Activated naive CD8-positive, alpha-beta T cell treated with anti-CD3 and anti-CD28 coated beads for 36 hours (primary cell): ENCODE results near the gene SHFL. TPM values are rescaled to one million over a fixed set of nuclear protein-coding genes. Genes with fewer than 3 reads are reported as not detected.

Source experiments
- DNase-seq: peaks from one replicate; pipeline ENCODE4 v3.0.0; 2021
- H3K27ac Mint-ChIP-seq: one replicate; pipeline ENCODE4 v1.8.0; 2022; ENCODE audit warnings: mild to moderate bottlenecking, moderate library complexity, mixed read lengths
- H3K27me3 Mint-ChIP-seq: one replicate; pipeline ENCODE4 v1.8.0; 2022; ENCODE audit warnings: mild to moderate bottlenecking, mixed read lengths
- H3K36me3 Mint-ChIP-seq: one replicate; pipeline ENCODE4 v1.8.0; 2021; ENCODE audit warnings: mild to moderate bottlenecking, mixed read lengths
- H3K4me1 Mint-ChIP-seq: one replicate; pipeline ENCODE4 v1.8.0; 2021; ENCODE audit warnings: mixed read lengths
- H3K4me3 Mint-ChIP-seq: one replicate; pipeline ENCODE4 v1.8.0; 2022; ENCODE audit warnings: mild to moderate bottlenecking, moderate library complexity, mixed read lengths
- H3K9me3 Mint-ChIP-seq: one replicate; pipeline ENCODE4 v1.8.0; 2022; ENCODE audit warnings: mixed read lengths
- total RNA-seq, 2 experiments: library from RNA; stranded (reverse); gene quantifications; one replicate each; pipeline ENCODE4 v1.2.3, GENCODE V29; 2021

Gene SHFL
- total RNA-seq, 2 experiments from 2014 or later, result 46.8 to 47.0 TPM

DNA sequence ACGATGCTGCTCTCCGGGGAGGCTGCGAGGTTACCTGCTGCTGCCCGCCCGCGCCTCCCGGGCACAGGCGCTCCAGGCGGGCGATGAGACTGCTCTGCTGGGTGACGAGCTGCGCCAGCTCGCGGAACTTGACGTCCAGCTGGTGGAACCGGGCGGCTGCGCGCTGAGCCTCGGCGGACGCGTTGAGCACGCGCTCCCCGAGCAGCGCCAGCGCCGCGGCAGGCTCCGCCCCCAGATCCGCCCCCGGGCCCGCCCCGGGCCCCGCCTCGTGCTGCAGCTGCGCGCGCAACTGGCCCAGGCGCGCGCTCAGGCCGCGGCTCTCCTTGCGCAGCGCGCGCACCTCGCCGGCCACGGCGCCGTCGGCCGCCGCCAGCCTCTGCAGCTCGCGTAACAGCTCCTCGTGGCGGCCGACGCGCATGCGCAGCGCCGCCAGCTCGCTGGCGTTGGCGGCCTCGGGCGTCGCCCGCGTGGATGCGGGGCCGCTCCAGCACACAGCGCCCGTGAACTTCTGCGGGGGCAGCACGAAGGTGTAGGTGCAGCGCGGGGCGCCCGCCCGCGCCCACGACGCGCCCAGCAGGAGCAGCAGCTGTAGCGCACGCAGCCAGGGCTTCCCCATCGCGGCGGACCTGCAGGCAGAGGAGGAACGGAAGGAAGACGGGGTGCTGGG is 10.0 kb downstream of the SHFL start:
- no peaks in the 10 kb centered on the region for H3K27me3 Mint-ChIP-seq
- peaks cover 3% of the 10 kb centered on the region for H3K9me3 Mint-ChIP-seq
- peak overlapping the region; percentile 75 for H3K27ac Mint-ChIP-seq
- H3K4me3 Mint-ChIP-seq, result peak overlapping the region; percentile 57
- H3K36me3 Mint-ChIP-seq, result peaks cover 36% of the 10 kb centered on the region
- peak; percentile 95 for DNase-seq
- peaks cover 20% of the 10 kb centered on the region for H3K4me1 Mint-ChIP-seq

DNA sequence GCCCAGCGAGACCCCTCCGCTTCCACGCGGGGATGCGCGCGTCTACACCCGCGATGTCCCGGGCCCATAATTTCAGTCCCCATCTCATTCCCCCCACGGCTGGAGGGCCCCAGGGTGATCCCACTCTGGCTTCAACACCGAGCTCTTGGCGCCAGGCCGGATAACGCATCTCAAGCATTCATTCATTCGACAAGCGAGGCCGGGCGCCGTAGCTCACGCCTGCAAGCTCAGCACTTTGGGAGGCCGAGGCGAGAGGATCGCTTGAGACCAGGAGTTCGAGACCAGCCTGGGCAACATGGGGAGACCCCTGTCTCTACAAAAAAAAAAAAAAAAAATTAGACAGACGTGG is 10.5 kb downstream of the SHFL start:
- peak overlapping the region; percentile 57 for H3K4me3 Mint-ChIP-seq
- H3K27me3 Mint-ChIP-seq, result no peaks in the 10 kb centered on the region
- H3K9me3 Mint-ChIP-seq, result peaks cover 3% of the 10 kb centered on the region
- peaks cover 20% of the 10 kb centered on the region for H3K4me1 Mint-ChIP-seq
- peaks cover 35% of the 10 kb centered on the region for H3K36me3 Mint-ChIP-seq
- no peak for DNase-seq
- peak overlapping the region; percentile 75 for H3K27ac Mint-ChIP-seq

DNA sequence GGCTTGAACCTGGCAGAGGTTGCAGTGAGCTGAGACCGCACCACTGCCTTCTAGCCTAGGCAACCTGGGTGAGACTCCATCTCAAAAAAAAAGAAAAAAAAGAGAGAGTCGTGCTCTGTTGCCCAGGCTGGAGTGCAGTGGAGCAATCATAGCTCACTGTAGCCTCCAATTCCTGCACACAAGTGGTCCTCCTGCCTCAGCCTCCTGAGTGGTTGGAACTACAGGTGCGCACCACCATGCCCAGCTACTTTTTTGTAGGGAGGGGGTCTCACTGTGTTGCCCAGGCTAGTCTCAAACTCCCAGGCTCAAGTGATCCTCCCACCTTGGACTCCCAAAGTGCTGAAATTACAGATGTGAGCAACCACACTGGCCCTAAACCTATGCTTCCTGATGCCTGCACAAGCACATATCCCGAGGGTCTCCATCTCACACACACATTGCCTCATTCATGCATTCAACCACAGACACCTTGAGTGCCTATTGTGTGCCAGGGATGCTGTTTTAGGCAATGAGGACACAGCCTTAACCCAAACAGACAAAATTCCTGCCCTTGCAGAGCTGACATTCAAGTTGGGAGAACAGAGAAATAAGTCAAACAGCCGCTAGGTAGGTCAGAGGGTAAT is 14.2 kb downstream of the SHFL start:
- Mint-ChIP-seq H3K4me1 (peaks cover 42% of the 10 kb centered on the region), H3K4me3 (no peak overlapping the region), H3K27ac (peak overlapping the region; percentile 62), H3K27me3 (no peaks in the 10 kb centered on the region), H3K36me3 (peaks cover 8% of the 10 kb centered on the region), H3K9me3 (peaks cover 3% of the 10 kb centered on the region)
- no peak for DNase-seq

DNA sequence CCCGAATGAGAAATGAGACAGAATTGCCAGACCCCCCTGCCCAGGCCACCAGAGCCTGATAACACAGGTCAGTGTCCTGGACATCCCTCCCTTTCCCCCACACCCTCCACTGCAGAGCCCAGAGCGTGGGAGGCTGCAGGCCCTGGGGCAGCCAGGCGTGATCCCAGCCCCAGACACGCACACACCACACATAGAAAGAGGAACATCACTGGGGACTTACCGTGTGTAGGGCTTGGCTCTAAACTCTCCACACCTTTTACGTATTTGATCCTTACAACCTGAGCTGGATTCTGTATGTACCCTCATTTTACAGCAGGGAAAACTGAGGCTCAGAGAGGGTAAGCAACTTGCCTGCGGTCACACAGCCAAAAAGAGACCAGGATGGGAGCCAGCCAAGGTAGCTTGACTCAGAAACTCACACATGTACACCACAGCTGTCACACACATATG is 16.7 kb downstream of the SHFL start:
- peaks cover 52% of the 10 kb centered on the region for H3K4me1 Mint-ChIP-seq
- peak overlapping the region; percentile 69 for H3K4me3 Mint-ChIP-seq
- H3K27ac Mint-ChIP-seq, result peak overlapping the region; percentile 98
- H3K36me3 Mint-ChIP-seq, result peaks cover 16% of the 10 kb centered on the region
- no peaks in the 10 kb centered on the region for H3K9me3 Mint-ChIP-seq
- H3K27me3 Mint-ChIP-seq, result no peaks in the 10 kb centered on the region
- no peak for DNase-seq

DNA sequence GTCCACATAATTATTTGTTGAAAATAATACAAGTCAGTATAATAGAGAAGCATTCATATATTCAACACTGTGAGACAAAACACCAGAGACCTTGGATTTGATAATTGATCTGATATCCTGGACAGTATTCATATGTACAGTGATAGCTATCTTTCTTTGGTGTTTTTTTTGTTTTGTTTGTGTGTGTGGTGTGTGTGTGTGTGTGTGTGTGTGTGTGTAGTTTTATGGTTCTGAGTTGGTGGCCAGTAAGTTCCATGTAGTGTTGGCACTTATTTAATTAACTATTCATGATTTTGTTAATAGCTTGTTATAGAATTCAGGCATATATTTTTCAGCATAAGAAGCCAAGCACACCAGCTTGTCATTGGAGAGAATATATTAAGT is 18.0 kb downstream of the SHFL start:
- H3K27me3 Mint-ChIP-seq, result no peaks in the 10 kb centered on the region
- peaks cover 44% of the 10 kb centered on the region for H3K4me1 Mint-ChIP-seq
- peak overlapping the region; percentile 100 for H3K27ac Mint-ChIP-seq
- peak overlapping the region; percentile 91 for H3K4me3 Mint-ChIP-seq
- H3K36me3 Mint-ChIP-seq, result peaks cover 25% of the 10 kb centered on the region
- H3K9me3 Mint-ChIP-seq, result no peaks in the 10 kb centered on the region
- no peak for DNase-seq

DNA sequence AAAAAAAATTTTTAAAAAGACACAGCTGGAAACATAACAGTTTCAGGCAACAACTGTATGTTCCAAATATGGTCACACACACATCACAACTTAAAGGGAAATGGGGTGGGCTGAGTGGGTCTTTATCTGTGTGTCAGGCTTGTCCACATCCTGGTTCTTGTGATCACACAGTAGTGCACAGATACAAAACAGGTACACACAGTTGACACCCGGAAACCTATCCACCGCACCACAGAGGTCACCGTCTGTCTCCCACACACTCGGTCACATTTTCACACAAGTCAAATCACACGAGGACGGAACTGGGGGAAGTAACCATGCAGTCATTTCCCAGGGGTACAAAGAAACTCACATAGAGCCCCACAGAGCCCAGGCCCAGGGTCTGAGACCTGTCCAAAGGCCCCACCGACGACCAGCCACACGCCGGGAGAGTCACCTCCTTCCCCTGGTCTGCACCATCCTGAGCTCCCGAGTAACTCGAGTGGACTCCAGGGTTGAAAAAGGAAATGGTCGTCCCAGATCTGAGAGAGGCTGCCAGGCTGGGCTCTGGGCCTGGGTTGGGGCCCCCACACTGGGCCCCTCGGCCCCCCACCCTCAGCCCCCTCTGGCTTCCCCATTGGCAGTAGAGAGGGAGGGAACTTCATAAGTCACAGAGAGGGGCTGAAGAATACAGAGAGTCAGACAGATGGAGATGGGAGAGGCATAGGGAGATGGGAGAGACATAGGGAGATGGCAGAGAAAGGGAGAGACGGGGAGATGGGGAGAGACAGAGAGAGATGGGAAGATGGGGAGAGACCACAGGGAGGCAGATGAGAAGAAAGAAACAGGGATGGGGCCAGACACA is 18.8 kb downstream of the SHFL start:
- Mint-ChIP-seq H3K4me3 (peak overlapping the region; percentile 91), H3K27ac (peak overlapping the region; percentile 100), H3K36me3 (peaks cover 32% of the 10 kb centered on the region), H3K27me3 (no peaks in the 10 kb centered on the region), H3K9me3 (no peaks in the 10 kb centered on the region), H3K4me1 (peaks cover 45% of the 10 kb centered on the region)
- peak; percentile 82 for DNase-seq

DNA sequence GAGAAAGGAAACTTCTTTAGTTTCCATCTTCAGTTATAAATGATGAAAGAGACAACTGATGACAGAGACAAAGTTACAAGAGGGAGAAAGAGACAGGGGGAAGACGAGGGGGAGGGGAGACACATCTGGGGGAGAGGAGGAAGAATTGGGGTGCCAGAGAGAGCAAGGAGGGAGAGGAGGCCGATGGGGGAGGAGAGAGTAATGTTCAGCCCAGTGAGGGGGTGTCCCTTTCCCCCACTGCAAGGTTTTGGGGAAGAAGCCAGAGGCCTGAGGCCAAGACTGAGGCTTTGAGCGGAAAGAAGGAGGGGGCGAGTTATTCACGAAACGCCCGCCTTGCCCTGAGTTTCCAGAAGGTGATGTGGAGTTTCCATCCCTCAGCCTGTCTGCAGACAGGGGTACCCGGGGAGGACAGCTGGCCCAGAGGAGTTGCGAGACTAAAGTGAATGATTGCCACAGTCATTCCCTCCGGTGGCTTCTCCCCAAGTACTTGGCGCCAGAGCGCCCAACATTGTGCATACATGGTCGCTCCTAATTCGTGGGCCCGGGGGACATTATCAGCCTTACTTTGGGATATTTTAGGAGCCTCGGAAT is 19.5 kb downstream of the SHFL start:
- peak overlapping the region; percentile 91 for H3K4me3 Mint-ChIP-seq
- peak overlapping the region; percentile 100 for H3K27ac Mint-ChIP-seq
- H3K4me1 Mint-ChIP-seq, result peaks cover 46% of the 10 kb centered on the region
- no peaks in the 10 kb centered on the region for H3K27me3 Mint-ChIP-seq
- H3K9me3 Mint-ChIP-seq, result no peaks in the 10 kb centered on the region
- H3K36me3 Mint-ChIP-seq, result peaks cover 38% of the 10 kb centered on the region
- peak; percentile 90 for DNase-seq

DNA sequence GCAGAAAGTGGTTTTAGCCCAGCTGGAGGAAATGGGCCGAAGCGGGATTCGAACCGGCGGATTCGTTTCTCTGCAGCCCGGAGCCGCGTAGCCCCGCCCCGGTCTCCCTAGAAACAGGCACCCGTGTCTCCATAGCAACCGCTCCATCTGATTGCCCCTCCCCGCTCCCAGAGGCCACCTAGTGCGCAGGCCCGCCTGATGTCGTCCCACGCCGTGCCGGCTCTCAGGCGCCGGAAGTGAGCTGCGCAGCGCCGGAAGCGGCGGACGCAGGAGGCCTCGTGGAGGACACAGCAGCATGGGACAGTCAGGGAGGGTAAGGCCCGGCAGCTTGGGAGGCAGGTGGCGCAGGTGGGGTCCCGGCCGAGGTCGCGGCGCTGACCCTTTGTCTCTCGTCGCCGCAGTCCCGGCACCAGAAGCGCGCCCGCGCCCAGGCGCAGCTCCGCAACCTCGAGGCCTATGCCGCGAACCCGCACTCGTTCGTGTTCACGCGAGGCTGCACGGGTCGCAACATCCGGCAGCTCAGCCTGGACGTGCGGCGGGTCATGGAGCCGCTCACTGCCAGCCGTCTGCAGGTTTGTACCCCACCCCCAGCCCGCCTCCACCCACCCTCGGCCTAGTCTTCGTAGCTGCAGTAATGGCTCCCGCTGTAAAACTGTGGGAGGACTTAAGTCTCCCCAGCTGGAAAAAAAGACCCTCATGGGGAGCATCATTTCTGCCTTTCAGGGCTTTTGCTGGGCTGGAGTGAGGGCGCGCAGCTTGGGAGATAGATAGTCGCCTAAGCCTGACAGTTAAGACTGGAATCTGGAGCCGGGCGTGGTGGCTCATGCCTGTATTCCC is 20.2 kb downstream of the SHFL start, which contains the start of gene PPAN:
TSS of gene PPAN (plus strand) at position 263 of the 837 bp plus-strand sequence. CDS start at position 296, 33 bp downstream.
- DNase-seq, result peak; percentile 98
- no peaks in the 10 kb centered on the region for H3K27me3 Mint-ChIP-seq
- peaks cover 51% of the 10 kb centered on the region for H3K4me1 Mint-ChIP-seq
- no peaks in the 10 kb centered on the region for H3K9me3 Mint-ChIP-seq
- peak within 1 kb of the TSS; percentile 91 for H3K4me3 Mint-ChIP-seq
- peaks cover 43% of the 10 kb centered on the region for H3K36me3 Mint-ChIP-seq
- peak within 1 kb of the TSS; percentile 100 for H3K27ac Mint-ChIP-seq

DNA sequence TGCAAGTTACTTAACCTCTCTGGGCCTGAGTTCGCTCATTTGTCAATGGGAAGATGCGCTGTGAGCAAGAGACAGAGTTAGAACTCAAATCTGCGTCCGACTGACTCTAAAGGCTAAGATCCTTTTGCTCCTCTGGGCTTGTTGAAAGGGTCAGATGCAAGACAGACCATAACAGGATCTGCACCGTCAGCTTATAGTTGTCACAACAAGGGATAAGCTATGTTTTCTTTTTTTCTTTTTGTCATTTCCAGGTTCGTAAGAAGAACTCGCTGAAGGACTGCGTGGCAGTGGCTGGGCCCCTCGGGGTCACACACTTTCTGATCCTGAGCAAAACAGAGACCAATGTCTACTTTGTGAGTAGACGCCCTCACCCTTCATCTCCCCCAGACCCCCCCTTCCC is 21.1 kb downstream of the SHFL start:
- peak overlapping the region; percentile 100 for H3K27ac Mint-ChIP-seq
- peaks cover 53% of the 10 kb centered on the region for H3K36me3 Mint-ChIP-seq
- peaks cover 56% of the 10 kb centered on the region for H3K4me1 Mint-ChIP-seq
- peak overlapping the region; percentile 91 for H3K4me3 Mint-ChIP-seq
- no peak for DNase-seq
- H3K27me3 Mint-ChIP-seq, result no peaks in the 10 kb centered on the region
- H3K9me3 Mint-ChIP-seq, result no peaks in the 10 kb centered on the region

DNA sequence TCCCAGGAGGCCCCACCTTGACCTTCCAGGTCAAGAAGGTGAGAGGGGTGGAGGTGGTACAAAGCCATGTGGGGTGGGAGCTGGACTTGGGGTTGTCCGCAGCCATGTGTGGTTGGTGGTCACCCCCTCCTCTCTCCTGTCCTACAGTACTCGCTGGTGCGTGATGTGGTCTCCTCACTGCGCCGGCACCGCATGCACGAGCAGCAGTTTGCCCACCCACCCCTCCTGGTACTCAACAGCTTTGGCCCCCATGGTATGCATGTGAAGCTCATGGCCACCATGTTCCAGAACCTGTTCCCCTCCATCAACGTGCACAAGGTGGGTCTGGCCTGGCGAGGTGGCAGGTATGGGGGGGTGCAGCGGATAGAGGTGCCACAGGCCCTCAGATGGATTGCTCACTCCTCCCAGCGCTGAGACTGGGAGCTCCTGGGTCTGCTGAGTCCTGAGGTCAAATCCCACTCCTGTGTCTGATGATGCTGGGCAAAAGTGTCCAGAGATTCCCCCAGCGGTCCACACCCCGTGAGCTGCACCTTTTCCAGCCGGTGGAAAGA is 21.8 kb downstream of the SHFL start:
- H3K4me3 Mint-ChIP-seq, result peak overlapping the region; percentile 91
- peaks cover 57% of the 10 kb centered on the region for H3K36me3 Mint-ChIP-seq

DNA sequence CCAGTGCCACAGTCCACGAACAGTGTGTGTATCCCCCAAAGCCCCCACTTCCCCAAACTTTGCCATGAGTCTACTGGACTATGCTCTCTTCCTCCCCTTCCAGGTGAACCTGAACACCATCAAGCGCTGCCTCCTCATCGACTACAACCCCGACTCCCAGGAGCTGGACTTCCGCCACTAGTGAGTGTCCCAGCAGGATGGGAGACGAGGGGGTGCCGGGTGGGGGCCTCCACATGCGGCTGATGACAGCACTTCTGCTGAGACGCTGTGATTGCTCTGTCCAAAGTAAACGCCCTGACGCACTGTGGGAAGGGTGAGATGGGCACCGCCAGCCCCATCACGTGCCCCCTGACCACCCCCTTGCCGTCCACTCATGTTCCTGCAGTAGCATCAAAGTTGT is 23.4 kb downstream of the SHFL start:
- no peak for DNase-seq
- Mint-ChIP-seq H3K36me3 (peaks cover 60% of the 10 kb centered on the region), H3K9me3 (no peaks in the 10 kb centered on the region), H3K4me1 (peaks cover 55% of the 10 kb centered on the region), H3K27me3 (no peaks in the 10 kb centered on the region), H3K27ac (peak overlapping the region; percentile 42), H3K4me3 (peak overlapping the region; percentile 65)

More for the DNA sequence above, 21.8 kb downstream of the SHFL start:
- H3K4me1 Mint-ChIP-seq, result peaks cover 56% of the 10 kb centered on the region
- H3K9me3 Mint-ChIP-seq, result no peaks in the 10 kb centered on the region
- no peaks in the 10 kb centered on the region for H3K27me3 Mint-ChIP-seq
- H3K27ac Mint-ChIP-seq, result peak overlapping the region; percentile 100
- DNase-seq, result no peak

DNA sequence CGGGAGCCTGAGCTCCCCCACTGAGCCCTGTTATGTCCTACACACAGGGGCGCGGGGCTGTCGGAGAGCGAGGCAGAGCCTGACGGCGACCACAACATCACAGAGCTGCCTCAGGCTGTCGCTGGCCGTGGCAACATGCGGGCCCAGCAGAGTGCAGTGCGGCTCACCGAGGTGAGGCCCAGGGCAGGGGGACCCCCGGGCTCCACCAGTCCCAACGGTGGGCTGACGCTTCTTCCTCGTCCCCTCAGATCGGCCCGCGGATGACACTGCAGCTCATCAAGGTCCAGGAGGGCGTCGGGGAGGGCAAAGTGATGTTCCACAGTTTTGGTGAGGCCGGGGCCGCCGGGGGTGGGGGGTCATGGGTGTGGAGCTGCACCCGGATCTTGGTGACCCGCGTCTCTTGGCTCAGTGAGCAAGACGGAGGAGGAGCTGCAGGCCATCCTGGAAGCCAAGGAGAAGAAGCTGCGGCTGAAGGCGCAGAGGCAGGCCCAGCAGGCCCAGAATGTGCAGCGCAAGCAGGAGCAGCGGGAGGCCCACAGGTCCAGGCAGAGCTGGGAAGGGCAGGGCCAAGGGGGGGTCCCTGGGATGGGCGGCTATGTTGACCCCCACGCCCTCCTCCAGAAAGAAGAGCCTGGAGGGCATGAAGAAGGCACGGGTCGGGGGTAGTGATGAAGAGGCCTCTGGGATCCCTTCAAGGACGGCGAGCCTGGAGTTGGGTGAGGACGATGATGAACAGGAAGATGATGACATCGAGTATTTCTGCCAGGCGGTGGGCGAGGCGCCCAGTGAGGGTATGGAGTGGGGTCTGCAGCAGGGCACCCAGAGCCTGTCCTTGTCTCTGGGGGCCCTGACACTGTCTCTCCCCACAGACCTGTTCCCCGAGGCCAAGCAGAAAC is 24.2 kb downstream of the SHFL start:
- Mint-ChIP-seq H3K9me3 (no peaks in the 10 kb centered on the region), H3K36me3 (peaks cover 66% of the 10 kb centered on the region), H3K27ac (peak overlapping the region; percentile 92), H3K4me1 (peaks cover 54% of the 10 kb centered on the region), H3K27me3 (no peaks in the 10 kb centered on the region), H3K4me3 (peak overlapping the region; percentile 66)
- DNase-seq, result no peak

DNA sequence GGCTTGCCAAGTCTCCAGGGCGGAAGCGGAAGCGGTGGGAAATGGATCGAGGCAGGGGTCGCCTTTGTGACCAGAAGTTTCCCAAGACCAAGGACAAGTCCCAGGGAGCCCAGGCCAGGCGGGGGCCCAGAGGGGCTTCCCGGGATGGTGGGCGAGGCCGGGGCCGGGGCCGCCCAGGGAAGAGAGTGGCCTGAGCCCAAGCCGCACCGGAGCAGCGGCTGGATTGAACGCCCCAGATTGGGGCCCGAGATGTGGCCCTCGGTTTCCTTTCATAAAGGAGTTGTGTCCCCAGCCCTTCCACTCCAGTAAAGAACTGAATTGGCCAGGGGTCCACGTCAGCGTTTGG is 24.8 kb downstream of the SHFL start:
- peak overlapping the region; percentile 93 for H3K27ac Mint-ChIP-seq
- H3K36me3 Mint-ChIP-seq, result peaks cover 71% of the 10 kb centered on the region
- H3K4me1 Mint-ChIP-seq, result peaks cover 51% of the 10 kb centered on the region
- no peaks in the 10 kb centered on the region for H3K9me3 Mint-ChIP-seq
- peak overlapping the region; percentile 74 for H3K4me3 Mint-ChIP-seq
- no peak for DNase-seq
- no peaks in the 10 kb centered on the region for H3K27me3 Mint-ChIP-seq
